ENCODE results near the gene IL11.
A peak's percentile ranks its signal among the peaks of the same experiment; 100 is the strongest.

IL11 gene

DNA sequence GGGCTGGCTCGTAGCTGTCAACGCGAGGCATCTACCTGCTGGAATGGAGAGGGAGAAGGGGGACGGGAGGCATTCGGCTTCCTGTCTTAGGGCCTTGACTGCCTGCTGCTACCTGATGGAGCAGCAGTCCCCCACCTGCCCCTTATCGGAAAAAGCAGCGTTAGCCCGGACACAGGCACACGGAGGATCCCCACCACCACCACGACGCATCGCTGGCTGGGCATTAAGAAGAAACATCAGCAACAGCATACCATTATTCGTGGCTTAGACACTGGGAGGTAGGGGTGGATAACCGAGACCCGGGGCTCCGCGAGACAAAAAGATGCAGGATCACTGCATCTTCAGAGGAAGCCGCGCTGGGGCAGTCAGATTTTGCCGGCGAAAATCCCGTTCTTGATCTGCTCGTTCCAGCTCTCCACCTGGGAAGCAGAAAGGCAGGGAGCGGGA, 16.9 kb downstream of the IL11 start:
- no peak overlapping the region for H2BK120ac ChIP-seq (ENCODE audit: low read depth, low read length)
- H3K4ac ChIP-seq (ENCODE audit: low read depth, low read length) = no peak overlapping the region
- peak overlapping the region; percentile 59 for H3K9ac ChIP-seq (ENCODE audit: low read length)
- peaks cover 16% of the 10 kb centered on the region for H3K27me3 ChIP-seq (ENCODE audit: insufficient read depth, low read length, poor library complexity)
- H3K36me3 ChIP-seq (ENCODE audit: control insufficient read depth, insufficient read depth, low read length) = no peaks in the 10 kb centered on the region
- no CpG with 5 or more reads among the region's 24 CpGs for WGBS (ENCODE audit: extremely low coverage, insufficient coverage, low lambda C conversion rate)
- H2BK5ac ChIP-seq (ENCODE audit: low read length) = no peak overlapping the region
- H3K79me1 ChIP-seq (ENCODE audit: low read length) = no peaks in the 10 kb centered on the region
- H2AK5ac ChIP-seq (ENCODE audit: low read length) = no peak overlapping the region
- no peak overlapping the region for H3K23ac ChIP-seq (ENCODE audit: low read length)
- H4K5ac ChIP-seq (ENCODE audit: low read length) = no peak overlapping the region
- H3K4me3 ChIP-seq (ENCODE audit: low read length) = no peak overlapping the region
- no peak overlapping the region for H3K18ac ChIP-seq (ENCODE audit: low read length)
- no peak overlapping the region for H2BK15ac ChIP-seq (replicated peaks; ENCODE audit: low read depth)
- no peak overlapping the region for H3K27ac ChIP-seq (ENCODE audit: low read depth, low read length)
- no peak overlapping the region for H4K8ac ChIP-seq (ENCODE audit: low read depth, low read length)
- peak overlapping the region; percentile 69 for H3K56ac ChIP-seq (ENCODE audit: low read length)
- peak overlapping the region; percentile 61 for H3K4me2 ChIP-seq (ENCODE audit: low read length)
- no peak for DNase-seq
- peaks cover 8% of the 10 kb centered on the region for H3K4me1 ChIP-seq (ENCODE audit: control insufficient read depth, low read depth, low read length)
- no peaks in the 10 kb centered on the region for H3K79me2 ChIP-seq (ENCODE audit: control insufficient read depth, insufficient read depth, low read length)

DNA sequence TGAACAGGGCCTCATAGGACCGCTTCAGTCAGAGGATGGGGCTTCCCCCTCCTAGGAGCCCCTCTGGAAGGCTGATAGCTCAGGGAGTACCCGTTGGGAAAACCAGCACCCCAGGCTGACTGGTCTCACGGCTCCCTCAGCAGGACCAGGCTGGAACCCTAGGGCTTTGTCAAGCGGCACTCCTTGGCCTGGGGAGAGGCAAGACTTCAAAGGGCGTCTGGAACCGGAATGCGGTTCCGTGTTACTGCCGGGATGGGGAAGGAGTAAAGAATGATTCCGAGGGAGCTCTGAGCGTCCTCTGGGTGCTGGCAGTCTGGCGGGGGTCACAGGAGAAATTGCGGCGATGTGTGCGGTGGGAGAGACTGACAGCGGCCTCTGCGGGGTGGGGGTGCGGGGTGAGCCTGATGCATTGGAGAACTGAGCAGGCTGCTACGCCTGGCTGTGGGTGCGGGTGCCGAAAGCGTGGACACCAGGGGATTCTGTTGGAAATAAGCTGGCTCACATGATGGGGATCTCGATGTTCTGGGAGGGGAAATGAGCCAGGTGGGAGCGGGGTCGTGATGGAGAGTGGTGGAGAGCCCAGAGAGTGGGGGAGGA, 17.6 kb downstream of the IL11 start:
- no peak for DNase-seq
- no CpG with 5 or more reads among the region's 25 CpGs for WGBS (ENCODE audit: extremely low coverage, insufficient coverage, low lambda C conversion rate)

DNA sequence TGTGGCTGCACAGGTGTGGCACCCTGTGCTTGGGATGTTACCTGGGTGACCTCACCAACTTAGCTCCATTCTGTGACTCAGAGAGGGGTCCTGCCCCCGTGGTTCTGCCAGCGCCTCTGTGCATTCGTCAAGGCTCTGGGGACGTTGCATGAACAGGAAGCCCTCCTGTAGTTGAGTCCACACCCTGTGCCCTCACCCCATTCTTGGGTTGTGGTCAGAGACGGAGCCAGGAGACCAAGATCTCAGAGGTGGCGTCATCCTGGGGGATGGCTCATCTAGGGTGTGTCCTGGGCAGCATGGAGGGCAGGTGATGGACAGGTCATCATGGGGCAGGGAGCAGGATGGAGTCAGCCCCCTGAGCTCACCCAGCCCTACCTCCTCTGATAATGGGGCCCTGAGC, 18.2 kb downstream of the IL11 start:
- no peak for DNase-seq
- WGBS (ENCODE audit: extremely low coverage, insufficient coverage, low lambda C conversion rate) = no CpG with 5 or more reads among the region's 6 CpGs
- Histone ChIP-seq H3K9ac (ENCODE audit: low read length) (no peak overlapping the region), H4K5ac (ENCODE audit: low read length) (no peak overlapping the region), H3K56ac (ENCODE audit: low read length) (no peak overlapping the region), H2BK5ac (ENCODE audit: low read length) (no peak overlapping the region), H3K36me3 (ENCODE audit: control insufficient read depth, insufficient read depth, low read length) (no peaks in the 10 kb centered on the region), H3K79me1 (ENCODE audit: low read length) (no peaks in the 10 kb centered on the region), H3K4me2 (ENCODE audit: low read length) (no peak overlapping the region), H3K18ac (ENCODE audit: low read length) (no peak overlapping the region), H2BK15ac (replicated peaks; ENCODE audit: low read depth) (no peak overlapping the region), H3K4me1 (ENCODE audit: control insufficient read depth, low read depth, low read length) (peaks cover 12% of the 10 kb centered on the region), H3K27me3 (ENCODE audit: insufficient read depth, low read length, poor library complexity) (peaks cover 16% of the 10 kb centered on the region), H3K4me3 (ENCODE audit: low read length) (no peak overlapping the region), H3K27ac (ENCODE audit: low read depth, low read length) (no peak overlapping the region), H2AK5ac (ENCODE audit: low read length) (no peak overlapping the region), H3K79me2 (ENCODE audit: control insufficient read depth, insufficient read depth, low read length) (no peaks in the 10 kb centered on the region), H3K23ac (ENCODE audit: low read length) (no peak overlapping the region), H4K8ac (ENCODE audit: low read depth, low read length) (no peak overlapping the region), H3K4ac (ENCODE audit: low read depth, low read length) (no peak overlapping the region), H2BK120ac (ENCODE audit: low read depth, low read length) (no peak overlapping the region)

More for the DNA sequence above, 17.6 kb downstream of the IL11 start:
- peaks cover 16% of the 10 kb centered on the region for H3K27me3 ChIP-seq (ENCODE audit: insufficient read depth, low read length, poor library complexity)
- H2BK15ac ChIP-seq (replicated peaks; ENCODE audit: low read depth) = no peak overlapping the region
- H3K23ac ChIP-seq (ENCODE audit: low read length) = peak overlapping the region; percentile 80
- no peak overlapping the region for H3K4me2 ChIP-seq (ENCODE audit: low read length)
- no peak overlapping the region for H4K8ac ChIP-seq (ENCODE audit: low read depth, low read length)
- no peak overlapping the region for H3K4me3 ChIP-seq (ENCODE audit: low read length)
- no peak overlapping the region for H3K18ac ChIP-seq (ENCODE audit: low read length)
- no peak overlapping the region for H3K27ac ChIP-seq (ENCODE audit: low read depth, low read length)
- H3K36me3 ChIP-seq (ENCODE audit: control insufficient read depth, insufficient read depth, low read length) = no peaks in the 10 kb centered on the region
- no peak overlapping the region for H2BK5ac ChIP-seq (ENCODE audit: low read length)
- H3K9ac ChIP-seq (ENCODE audit: low read length) = no peak overlapping the region
- peaks cover 12% of the 10 kb centered on the region for H3K4me1 ChIP-seq (ENCODE audit: control insufficient read depth, low read depth, low read length)
- no peak overlapping the region for H2AK5ac ChIP-seq (ENCODE audit: low read length)
- H3K4ac ChIP-seq (ENCODE audit: low read depth, low read length) = no peak overlapping the region
- no peak overlapping the region for H4K5ac ChIP-seq (ENCODE audit: low read length)
- no peak overlapping the region for H2BK120ac ChIP-seq (ENCODE audit: low read depth, low read length)
- no peak overlapping the region for H3K56ac ChIP-seq (ENCODE audit: low read length)
- no peaks in the 10 kb centered on the region for H3K79me2 ChIP-seq (ENCODE audit: control insufficient read depth, insufficient read depth, low read length)
- no peaks in the 10 kb centered on the region for H3K79me1 ChIP-seq (ENCODE audit: low read length)

DNA sequence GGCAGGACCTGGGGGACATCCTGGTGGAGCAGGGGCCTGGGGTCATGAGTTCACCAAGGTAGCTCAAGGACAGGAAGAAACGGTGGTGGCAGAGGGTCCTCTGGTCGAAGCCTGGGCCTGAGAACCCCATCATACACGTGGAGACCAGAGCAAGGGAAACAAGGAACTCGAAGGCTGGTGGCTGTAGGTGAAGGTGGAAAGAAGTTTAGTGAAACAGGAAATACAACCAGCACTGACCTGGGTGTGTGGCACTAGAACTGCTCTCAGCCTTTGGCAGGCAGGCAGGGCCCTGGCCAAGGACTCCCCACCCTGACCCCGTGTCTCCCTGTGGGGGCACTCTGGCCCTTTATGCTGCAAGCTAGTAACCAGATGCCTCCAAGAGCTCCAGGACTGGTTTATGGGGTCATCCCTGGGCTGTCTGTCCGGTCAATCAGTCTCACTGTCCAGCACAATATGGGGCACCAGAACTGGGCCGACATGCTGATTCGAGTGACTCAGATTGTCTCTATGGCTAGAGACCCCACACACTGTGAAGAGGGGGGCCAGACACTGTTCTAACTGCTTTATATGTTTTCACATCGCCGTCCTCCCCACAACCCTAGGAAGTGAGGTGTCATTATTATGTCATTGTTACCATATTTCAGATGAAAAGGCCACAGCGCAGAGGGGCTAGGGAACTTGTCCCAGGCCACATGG, 19.5 kb downstream of the IL11 start:
- DNase-seq = no peak
- Histone ChIP-seq H3K56ac (ENCODE audit: low read length) (no peak overlapping the region), H3K4ac (ENCODE audit: low read depth, low read length) (no peak overlapping the region), H2BK5ac (ENCODE audit: low read length) (no peak overlapping the region), H3K4me2 (ENCODE audit: low read length) (no peak overlapping the region), H3K4me3 (ENCODE audit: low read length) (no peak overlapping the region), H3K27me3 (ENCODE audit: insufficient read depth, low read length, poor library complexity) (peaks cover 16% of the 10 kb centered on the region), H3K18ac (ENCODE audit: low read length) (no peak overlapping the region), H3K79me1 (ENCODE audit: low read length) (no peaks in the 10 kb centered on the region), H3K9ac (ENCODE audit: low read length) (no peak overlapping the region), H2BK120ac (ENCODE audit: low read depth, low read length) (no peak overlapping the region), H3K27ac (ENCODE audit: low read depth, low read length) (no peak overlapping the region), H2BK15ac (replicated peaks; ENCODE audit: low read depth) (no peak overlapping the region), H2AK5ac (ENCODE audit: low read length) (no peak overlapping the region), H3K36me3 (ENCODE audit: control insufficient read depth, insufficient read depth, low read length) (no peaks in the 10 kb centered on the region), H3K4me1 (ENCODE audit: control insufficient read depth, low read depth, low read length) (peaks cover 12% of the 10 kb centered on the region), H4K5ac (ENCODE audit: low read length) (no peak overlapping the region), H3K23ac (ENCODE audit: low read length) (no peak overlapping the region), H4K8ac (ENCODE audit: low read depth, low read length) (no peak overlapping the region), H3K79me2 (ENCODE audit: control insufficient read depth, insufficient read depth, low read length) (no peaks in the 10 kb centered on the region)
- no CpG with 5 or more reads among the region's 11 CpGs for WGBS (ENCODE audit: extremely low coverage, insufficient coverage, low lambda C conversion rate)

DNA sequence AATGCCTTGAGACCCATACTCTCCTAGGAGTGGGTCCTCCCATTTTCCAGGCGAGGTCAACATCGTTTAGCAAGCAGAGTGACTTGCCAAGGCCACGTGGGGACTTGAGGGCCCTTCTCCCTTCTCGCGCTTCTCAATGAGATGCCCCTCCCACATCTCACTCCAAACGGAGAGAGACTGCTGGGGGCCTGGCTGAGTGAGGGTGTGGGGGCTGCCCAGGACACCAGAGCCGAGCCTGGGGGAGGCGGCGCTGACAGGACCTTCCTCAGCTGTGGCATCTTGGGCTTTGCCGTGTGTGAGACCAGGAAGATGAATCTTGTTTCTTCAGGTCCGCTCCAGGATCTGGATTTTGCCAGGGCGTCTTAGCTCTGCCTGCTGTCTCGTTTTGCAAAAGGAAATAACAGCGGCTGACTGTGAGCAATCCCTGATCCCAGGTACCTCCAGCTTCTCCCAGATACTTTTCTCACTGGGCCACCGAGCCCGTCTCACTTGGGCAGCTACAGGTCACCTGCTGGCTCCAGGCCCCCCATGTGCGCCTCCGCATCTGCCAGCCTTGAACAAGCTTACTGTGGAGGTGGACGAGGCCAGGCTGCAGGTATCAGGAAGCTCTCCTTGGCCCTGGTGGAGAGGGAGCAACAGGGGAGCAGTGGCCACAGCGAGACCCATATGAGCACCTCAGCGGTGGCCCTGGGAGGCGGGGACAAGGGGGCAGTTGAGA, 21.8 kb downstream of the IL11 start:
- peaks cover 12% of the 10 kb centered on the region for H3K27me3 ChIP-seq (ENCODE audit: insufficient read depth, low read length, poor library complexity)
- no peak overlapping the region for H3K23ac ChIP-seq (ENCODE audit: low read length)
- peak overlapping the region; percentile 44 for H3K9ac ChIP-seq (ENCODE audit: low read length)
- H2BK5ac ChIP-seq (ENCODE audit: low read length) = peak overlapping the region; percentile 50
- H3K4me3 ChIP-seq (ENCODE audit: low read length) = no peak overlapping the region
- H3K36me3 ChIP-seq (ENCODE audit: control insufficient read depth, insufficient read depth, low read length) = no peaks in the 10 kb centered on the region
- no CpG with 5 or more reads among the region's 22 CpGs for WGBS (ENCODE audit: extremely low coverage, insufficient coverage, low lambda C conversion rate)
- no peaks in the 10 kb centered on the region for H3K79me2 ChIP-seq (ENCODE audit: control insufficient read depth, insufficient read depth, low read length)
- peak; percentile 83 for DNase-seq
- H3K4me2 ChIP-seq (ENCODE audit: low read length) = peak overlapping the region; percentile 22
- H3K18ac ChIP-seq (ENCODE audit: low read length) = no peak overlapping the region
- no peak overlapping the region for H2AK5ac ChIP-seq (ENCODE audit: low read length)
- no peak overlapping the region for H2BK120ac ChIP-seq (ENCODE audit: low read depth, low read length)
- H3K79me1 ChIP-seq (ENCODE audit: low read length) = no peaks in the 10 kb centered on the region
- peak overlapping the region; percentile 83 for H3K56ac ChIP-seq (ENCODE audit: low read length)
- H4K5ac ChIP-seq (ENCODE audit: low read length) = no peak overlapping the region
- peaks cover 12% of the 10 kb centered on the region for H3K4me1 ChIP-seq (ENCODE audit: control insufficient read depth, low read depth, low read length)
- no peak overlapping the region for H2BK15ac ChIP-seq (replicated peaks; ENCODE audit: low read depth)
- no peak overlapping the region for H4K8ac ChIP-seq (ENCODE audit: low read depth, low read length)
- no peak overlapping the region for H3K27ac ChIP-seq (ENCODE audit: low read depth, low read length)
- H3K4ac ChIP-seq (ENCODE audit: low read depth, low read length) = no peak overlapping the region

Measured in mesendoderm (in vitro differentiated cells).